ENCODE measurements around the gene CIB2. TPM values are rescaled to one million over a fixed set of nuclear protein-coding genes. Genes with fewer than 3 reads are reported as not detected.
A peak's percentile ranks its signal among the peaks of the same experiment; 100 is the strongest.

The CIB2 gene
- total RNA-seq, 2 donors from 2014 or later = 40.6 to 41.7 TPM

DNA sequence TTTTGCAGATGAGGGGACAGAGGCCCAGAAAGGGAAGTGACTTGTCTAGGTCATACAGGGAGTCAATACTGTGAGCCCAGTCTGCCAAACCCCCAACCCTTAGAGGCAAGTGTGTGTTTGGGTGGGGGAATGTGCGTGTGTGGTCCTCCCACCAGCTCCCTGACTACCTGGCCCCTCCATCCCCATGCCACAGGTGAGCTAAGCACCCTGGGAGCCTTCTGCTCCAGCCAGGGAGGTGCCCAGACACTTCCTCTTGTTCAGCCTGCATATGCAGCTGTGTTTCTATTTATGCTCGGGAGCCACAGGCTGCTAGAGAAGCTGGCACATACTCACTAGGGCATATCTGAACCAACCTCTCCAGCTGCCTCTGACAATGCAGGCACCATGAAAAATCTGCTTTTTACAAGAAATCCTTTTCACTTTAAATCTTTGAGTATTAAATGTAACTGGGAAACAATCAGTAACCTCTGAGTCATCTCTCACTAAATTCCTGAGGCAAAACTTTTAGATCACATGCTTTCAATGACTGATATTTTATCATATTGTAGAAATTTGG lies 74.5 kb downstream of the CIB2 start:
- Mint-ChIP-seq H3K27ac (no peak overlapping the region), H3K27me3 (ENCODE audit: insufficient read depth) (peaks cover 29% of the 10 kb centered on the region), H3K36me3 (ENCODE audit: low read depth) (no peaks in the 10 kb centered on the region), H3K4me1 (peaks cover 17% of the 10 kb centered on the region), H3K4me3 (no peak overlapping the region), H3K9me3 (no peaks in the 10 kb centered on the region)
- H3K9me3 ChIP-seq (ENCODE audit: control insufficient read depth, low read length) = no peaks in the 10 kb centered on the region
- no peak for DNase-seq
- WGBS, 2 experiments (ENCODE audit: insufficient coverage in 1 of 2, insufficient read length in 1 of 2) = 40 to 54% methylated on average over 1 to 2 of the region's 2 CpGs
- no peak overlapping the region for H3K4me3 ChIP-seq (ENCODE audit: low read length)
- no peaks in the 10 kb centered on the region for H3K36me3 ChIP-seq (ENCODE audit: control insufficient read depth, insufficient read depth, low read length)
- H3K27me3 ChIP-seq (ENCODE audit: control insufficient read depth, insufficient read depth, low read length, poor library complexity, severe bottlenecking) = peaks cover 38% of the 10 kb centered on the region
- no peak overlapping the region for H3K9ac ChIP-seq (ENCODE audit: extremely low read depth, low read length, poor library complexity, severe bottlenecking)
- H3K4me1 ChIP-seq (ENCODE audit: control insufficient read depth, insufficient read depth, low read length) = peaks cover 11% of the 10 kb centered on the region
- TF ChIP-seq, protein P1, sequence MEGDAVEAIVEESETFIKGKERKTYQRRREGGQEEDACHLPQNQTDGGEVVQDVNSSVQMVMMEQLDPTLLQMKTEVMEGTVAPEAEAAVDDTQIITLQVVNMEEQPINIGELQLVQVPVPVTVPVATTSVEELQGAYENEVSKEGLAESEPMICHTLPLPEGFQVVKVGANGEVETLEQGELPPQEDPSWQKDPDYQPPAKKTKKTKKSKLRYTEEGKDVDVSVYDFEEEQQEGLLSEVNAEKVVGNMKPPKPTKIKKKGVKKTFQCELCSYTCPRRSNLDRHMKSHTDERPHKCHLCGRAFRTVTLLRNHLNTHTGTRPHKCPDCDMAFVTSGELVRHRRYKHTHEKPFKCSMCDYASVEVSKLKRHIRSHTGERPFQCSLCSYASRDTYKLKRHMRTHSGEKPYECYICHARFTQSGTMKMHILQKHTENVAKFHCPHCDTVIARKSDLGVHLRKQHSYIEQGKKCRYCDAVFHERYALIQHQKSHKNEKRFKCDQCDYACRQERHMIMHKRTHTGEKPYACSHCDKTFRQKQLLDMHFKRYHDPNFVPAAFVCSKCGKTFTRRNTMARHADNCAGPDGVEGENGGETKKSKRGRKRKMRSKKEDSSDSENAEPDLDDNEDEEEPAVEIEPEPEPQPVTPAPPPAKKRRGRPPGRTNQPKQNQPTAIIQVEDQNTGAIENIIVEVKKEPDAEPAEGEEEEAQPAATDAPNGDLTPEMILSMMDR (conservative IDR thresholded peaks at IDR 0.05) = no peak
- H3K27ac ChIP-seq (ENCODE audit: low read depth, low read length) = no peak overlapping the region

DNA sequence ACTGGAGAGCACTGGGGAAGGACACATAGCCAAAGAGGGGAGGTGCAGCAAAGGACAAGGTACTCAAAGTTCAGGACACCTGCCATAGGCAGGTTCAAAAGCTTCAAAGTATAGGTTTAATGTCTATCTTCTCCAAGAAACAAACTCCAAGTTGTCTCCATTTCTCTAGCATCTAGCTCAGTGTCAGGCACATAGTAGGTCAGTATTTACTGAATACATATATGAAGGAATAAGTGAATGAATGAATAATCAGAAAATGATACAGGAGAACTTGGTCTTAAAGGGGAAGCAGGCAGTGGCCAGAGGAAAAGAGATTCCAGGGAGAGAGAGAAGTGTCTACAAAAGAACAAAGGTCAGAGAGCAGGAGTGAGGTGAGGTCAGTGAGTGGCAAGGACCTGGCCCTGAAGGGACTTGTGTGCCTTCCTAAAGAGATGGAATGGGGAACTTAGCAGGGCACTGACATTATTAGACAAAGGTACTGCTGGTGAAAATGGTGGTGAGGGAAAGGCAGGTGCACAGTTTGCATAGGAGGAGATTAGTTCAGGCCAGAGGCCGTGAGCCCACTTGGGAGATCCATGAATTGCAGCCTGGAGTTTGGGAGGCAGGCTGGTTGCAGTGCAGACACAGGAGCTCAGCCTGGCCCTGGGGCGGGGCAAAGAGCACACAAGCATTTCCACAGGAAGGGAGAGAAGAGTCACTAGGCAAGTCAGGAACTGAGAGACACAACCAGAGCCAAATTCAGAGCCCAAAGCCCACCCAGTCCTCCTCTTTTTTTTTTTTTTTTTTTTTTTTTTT lies 75.1 kb downstream of the CIB2 start:
- Mint-ChIP-seq H3K36me3 (ENCODE audit: low read depth) (no peaks in the 10 kb centered on the region), H3K27me3 (ENCODE audit: insufficient read depth) (peaks cover 26% of the 10 kb centered on the region), H3K27ac (peak overlapping the region; percentile 31), H3K9me3 (no peaks in the 10 kb centered on the region), H3K4me1 (peaks cover 23% of the 10 kb centered on the region), H3K4me3 (no peak overlapping the region)
- Histone ChIP-seq H3K4me3 (ENCODE audit: low read length) (no peak overlapping the region), H3K27ac (ENCODE audit: low read depth, low read length) (no peak overlapping the region), H3K9me3 (ENCODE audit: control insufficient read depth, low read length) (no peaks in the 10 kb centered on the region), H3K27me3 (ENCODE audit: control insufficient read depth, insufficient read depth, low read length, poor library complexity, severe bottlenecking) (peaks cover 38% of the 10 kb centered on the region), H3K9ac (ENCODE audit: extremely low read depth, low read length, poor library complexity, severe bottlenecking) (no peak overlapping the region), H3K36me3 (ENCODE audit: control insufficient read depth, insufficient read depth, low read length) (no peaks in the 10 kb centered on the region), H3K4me1 (ENCODE audit: control insufficient read depth, insufficient read depth, low read length) (peaks cover 16% of the 10 kb centered on the region)
- DNase-seq = peak; percentile 65
- WGBS, 2 experiments (ENCODE audit: insufficient coverage in 1 of 2, insufficient read length in 1 of 2) = 31 to 60% methylated on average over 2 of the region's 2 CpGs
- TF ChIP-seq, protein P1 (conservative IDR thresholded peaks at IDR 0.05) = no peak

DNA sequence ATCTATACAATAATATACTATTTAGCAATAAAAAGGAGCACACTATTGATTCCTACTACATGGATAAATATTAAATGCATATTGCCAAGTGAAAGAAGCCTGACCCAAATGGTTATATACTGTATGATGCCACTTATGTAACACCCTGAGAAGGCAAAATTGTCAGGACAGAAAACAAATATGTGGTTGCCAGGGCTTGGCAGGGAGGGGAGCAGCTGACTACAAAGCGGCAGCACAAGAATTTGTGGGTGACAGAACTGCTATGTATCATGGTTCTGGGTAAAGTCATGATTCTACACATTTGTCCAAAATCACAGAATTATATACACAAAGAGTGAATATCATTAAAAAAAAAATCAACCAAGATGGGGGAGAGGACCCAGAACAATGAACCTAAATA lies 76.3 kb downstream of the CIB2 start:
- no peaks in the 10 kb centered on the region for H3K36me3 Mint-ChIP-seq (ENCODE audit: low read depth)
- H3K9me3 Mint-ChIP-seq = no peaks in the 10 kb centered on the region
- no peak overlapping the region for H3K27ac Mint-ChIP-seq
- no peaks in the 10 kb centered on the region for H3K36me3 ChIP-seq (ENCODE audit: control insufficient read depth, insufficient read depth, low read length)
- H3K27ac ChIP-seq (ENCODE audit: low read depth, low read length) = no peak overlapping the region
- no peak overlapping the region for H3K4me3 Mint-ChIP-seq
- H3K4me1 Mint-ChIP-seq = peaks cover 33% of the 10 kb centered on the region
- H3K27me3 ChIP-seq (ENCODE audit: control insufficient read depth, insufficient read depth, low read length, poor library complexity, severe bottlenecking) = peaks cover 27% of the 10 kb centered on the region
- H3K4me1 ChIP-seq (ENCODE audit: control insufficient read depth, insufficient read depth, low read length) = peaks cover 24% of the 10 kb centered on the region
- H3K27me3 Mint-ChIP-seq (ENCODE audit: insufficient read depth) = peaks cover 20% of the 10 kb centered on the region
- no peak for DNase-seq
- 93% methylated on average over 1 of the region's 1 CpG; no CpG with 5 or more reads in 1 of the 2 experiments for WGBS, 2 experiments (ENCODE audit: insufficient coverage in 1 of 2, insufficient read length in 1 of 2)
- H3K9ac ChIP-seq (ENCODE audit: extremely low read depth, low read length, poor library complexity, severe bottlenecking) = no peak overlapping the region
- TF ChIP-seq, protein P1 (conservative IDR thresholded peaks at IDR 0.05) = no peak
- H3K4me3 ChIP-seq (ENCODE audit: low read length) = no peak overlapping the region
- no peaks in the 10 kb centered on the region for H3K9me3 ChIP-seq (ENCODE audit: control insufficient read depth, low read length)

Other genes with a start within 250 kb of the CIB2 start
- gene TBC1D2B, start 53.7 kb downstream of the CIB2 start, total RNA-seq = 10 to 100 TPM; 13.8 to 23.8 TPM
- gene SH2D7, start 38.9 kb downstream of the CIB2 start, total RNA-seq = not detected
- gene IDH3A, start 17.9 kb upstream of the CIB2 start, total RNA-seq = 10 to 100 TPM; 34.2 to 43.2 TPM
- 1 to 10 TPM in 1 of 2 donors, under 1 TPM in 1; 0.27 to 1.2 TPM for gene ACSBG1, start 103.1 kb upstream of the CIB2 start, total RNA-seq
- gene DNAJA4, start 133.1 kb upstream of the CIB2 start, total RNA-seq = 10 to 100 TPM in 1 of 2 donors, 1 to 10 TPM in 1; 4.9 to 18.5 TPM
- gene SKIC8, start 168.2 kb upstream of the CIB2 start, total RNA-seq = 10 to 100 TPM; 46.3 to 55.4 TPM
- gene CRABP1, start 208.9 kb upstream of the CIB2 start, total RNA-seq = 100 to 1,000 TPM; 103 TPM

All from endodermal cell (in vitro differentiated cells).